ENCODE data around the gene NUDT5.
"Not testable (repeated sequence)": the region's sequence is repeated elsewhere in the genome, so short reads cannot be mapped to it uniquely, and the experiment has no call there.

NUDT5 gene

GRCh38 chr10:12237265-12238220 lies 41.9 kb upstream of the NUDT5 start:
- ATAC-seq (ENCODE audit: low read depth): no peak
- DNase-seq (ENCODE audit: low spot score): no peak
- TF ChIP-seq CTCF (IDR thresholded peaks at IDR 0.05; ENCODE audit: poor library complexity, severe bottlenecking): no peak
- no peaks in the 10 kb centered on the region for H3K9me3 ChIP-seq (ENCODE audit: severe bottlenecking)
- no peaks in the 10 kb centered on the region for H3K27me3 ChIP-seq (ENCODE audit: insufficient read depth, poor library complexity, severe bottlenecking)
- no peak overlapping the region for H3K27ac ChIP-seq (ENCODE audit: poor library complexity, severe bottlenecking)
- H3K4me1 ChIP-seq (ENCODE audit: insufficient read depth, poor library complexity, severe bottlenecking): peaks cover 7% of the 10 kb centered on the region
- no peak overlapping the region for H3K4me3 ChIP-seq (ENCODE audit: severe bottlenecking)
- H3K36me3 ChIP-seq (ENCODE audit: low read depth): peaks cover 69% of the 10 kb centered on the region

- no peak overlapping the region for H3K27ac ChIP-seq (ENCODE audit: poor library complexity, severe bottlenecking)
- no peak for ATAC-seq (ENCODE audit: low read depth)
- peaks cover 87% of the 10 kb centered on the region for H3K36me3 ChIP-seq (ENCODE audit: low read depth)
- H3K9me3 ChIP-seq (ENCODE audit: severe bottlenecking): no peaks in the 10 kb centered on the region
- H3K27me3 ChIP-seq (ENCODE audit: insufficient read depth, poor library complexity, severe bottlenecking): no peaks in the 10 kb centered on the region
- no peak for TF ChIP-seq CTCF (IDR thresholded peaks at IDR 0.05; ENCODE audit: poor library complexity, severe bottlenecking)
- H3K4me1 ChIP-seq (ENCODE audit: insufficient read depth, poor library complexity, severe bottlenecking): no peaks in the 10 kb centered on the region
- H3K4me3 ChIP-seq (ENCODE audit: severe bottlenecking): no peak overlapping the region
- DNase-seq (ENCODE audit: low spot score): no peak
Measured at GRCh38 chr10:12235796-12236195, 40.1 kb upstream of the NUDT5 start.

- no peak for ATAC-seq (ENCODE audit: low read depth)
- DNase-seq (ENCODE audit: low spot score): no peak
- H3K4me1 ChIP-seq (ENCODE audit: insufficient read depth, poor library complexity, severe bottlenecking): no peaks in the 10 kb centered on the region
- no peak for TF ChIP-seq CTCF (IDR thresholded peaks at IDR 0.05; ENCODE audit: poor library complexity, severe bottlenecking)
- H3K36me3 ChIP-seq (ENCODE audit: low read depth): peaks cover 89% of the 10 kb centered on the region
- no peak overlapping the region for H3K27ac ChIP-seq (ENCODE audit: poor library complexity, severe bottlenecking)
- no peaks in the 10 kb centered on the region for H3K9me3 ChIP-seq (ENCODE audit: severe bottlenecking)
- no peak overlapping the region for H3K4me3 ChIP-seq (ENCODE audit: severe bottlenecking)
- H3K27me3 ChIP-seq (ENCODE audit: insufficient read depth, poor library complexity, severe bottlenecking): no peaks in the 10 kb centered on the region
Measured at GRCh38 chr10:12235116-12235694, 39.5 kb upstream of the NUDT5 start.

GRCh38 chr10:12234687-12235086 lies 39.0 kb upstream of the NUDT5 start:
- not testable (repeated sequence) for H3K4me3 ChIP-seq (ENCODE audit: severe bottlenecking); DNase-seq (ENCODE audit: low spot score); ATAC-seq (ENCODE audit: low read depth); H3K9me3 ChIP-seq (ENCODE audit: severe bottlenecking); H3K27ac ChIP-seq (ENCODE audit: poor library complexity, severe bottlenecking); H3K27me3 ChIP-seq (ENCODE audit: insufficient read depth, poor library complexity, severe bottlenecking); H3K4me1 ChIP-seq (ENCODE audit: insufficient read depth, poor library complexity, severe bottlenecking)
- H3K36me3 ChIP-seq (ENCODE audit: low read depth): peaks cover 85% of the 10 kb centered on the region

- no peak for TF ChIP-seq CTCF (IDR thresholded peaks at IDR 0.05; ENCODE audit: poor library complexity, severe bottlenecking)
- no peak for DNase-seq (ENCODE audit: low spot score)
- no peak overlapping the region for H3K4me3 ChIP-seq (ENCODE audit: severe bottlenecking)
- H3K36me3 ChIP-seq (ENCODE audit: low read depth): peaks cover 55% of the 10 kb centered on the region
- no peak for ATAC-seq (ENCODE audit: low read depth)
- no peaks in the 10 kb centered on the region for H3K9me3 ChIP-seq (ENCODE audit: severe bottlenecking)
- no peak overlapping the region for H3K27ac ChIP-seq (ENCODE audit: poor library complexity, severe bottlenecking)
- H3K27me3 ChIP-seq (ENCODE audit: insufficient read depth, poor library complexity, severe bottlenecking): no peaks in the 10 kb centered on the region
- no peaks in the 10 kb centered on the region for H3K4me1 ChIP-seq (ENCODE audit: insufficient read depth, poor library complexity, severe bottlenecking)
Measured at GRCh38 chr10:12228851-12229250, 33.2 kb upstream of the NUDT5 start.

GRCh38 chr10:12226438-12226837 lies 30.7 kb upstream of the NUDT5 start:
- H3K4me3 ChIP-seq (ENCODE audit: severe bottlenecking); ATAC-seq (ENCODE audit: low read depth); H3K4me1 ChIP-seq (ENCODE audit: insufficient read depth, poor library complexity, severe bottlenecking); H3K9me3 ChIP-seq (ENCODE audit: severe bottlenecking); H3K27me3 ChIP-seq (ENCODE audit: insufficient read depth, poor library complexity, severe bottlenecking); DNase-seq (ENCODE audit: low spot score); H3K27ac ChIP-seq (ENCODE audit: poor library complexity, severe bottlenecking): not testable (repeated sequence)
- H3K36me3 ChIP-seq (ENCODE audit: low read depth): peaks cover 58% of the 10 kb centered on the region
